Measurements from ENCODE around the gene OR5M10.
"Not testable (repeated sequence)": the region's sequence is repeated elsewhere in the genome, so short reads cannot be mapped to it uniquely, and the experiment has no call there.

The OR5M10 gene

GRCh38 chr11:56577621-56578020, at the start of gene OR5M10:
TSS of gene OR5M10 (minus strand) at chr11:56577721. CDS start at chr11:56577721, 0 bp downstream.
- DNase-seq: no peak

- DNase-seq: no peak
These were observed 48.4 kb upstream of the OR5M10 start for GRCh38 chr11:56625946-56626345.

- DNase-seq: no peak
These were observed 47.2 kb upstream of the OR5M10 start for GRCh38 chr11:56624661-56625110.

- no peak for DNase-seq
These were observed 33.7 kb upstream of the OR5M10 start for GRCh38 chr11:56611174-56611573.

- DNase-seq: not testable (repeated sequence)
These were observed 14.7 kb upstream of the OR5M10 start for GRCh38 chr11:56592088-56592717.

GRCh38 chr11:56558574-56558973, 18.9 kb downstream of the OR5M10 start:
- no peak for DNase-seq

GRCh38 chr11:56554691-56555090, 22.8 kb downstream of the OR5M10 start:
- not testable (repeated sequence) for DNase-seq

GRCh38 chr11:56545531-56545930, 32.0 kb downstream of the OR5M10 start:
- DNase-seq: no peak

- no peak for DNase-seq
These were observed 33.8 kb downstream of the OR5M10 start for GRCh38 chr11:56543739-56544138.

- DNase-seq: no peak
These were observed 34.4 kb downstream of the OR5M10 start, which contains the start of gene OR5M11 for GRCh38 chr11:56543157-56543556. TSS of gene OR5M11 (minus strand) at chr11:56543257. CDS start at chr11:56543257, 0 bp downstream.

- no peak for DNase-seq
These were observed 44.3 kb downstream of the OR5M10 start for GRCh38 chr11:56533054-56533740.

- no peak for DNase-seq
These were observed 45.7 kb downstream of the OR5M10 start for GRCh38 chr11:56531856-56532255.

Measured in activated CD4-positive, alpha-beta T cell treated with anti-CD3 and anti-CD28 coated beads, Interleukin-2, amount 50 U/mL, for 48 hours (primary cell).